Left ventricle myocardium inferior (tissue), 1 donor: ENCODE results near the gene GRID1. TPM values are rescaled to one million over a fixed set of nuclear protein-coding genes. Genes with fewer than 3 reads are reported as not detected.

ENCODE experiments used
- DNase-seq: peaks from one replicate; pipeline ENCODE4 v3.0.0-alpha.2; 2020
- H3K27ac ChIP-seq: fragments of 200-600 bp; replicated peaks from 2 replicates; pipeline ENCODE4 v1.8.0; 2021
- H3K27me3 ChIP-seq: fragments of 200-600 bp; 2 replicates; pipeline ENCODE4 v1.8.0; 2021; ENCODE audit warnings: low read depth
- H3K36me3 ChIP-seq: fragments of 200-600 bp; 2 replicates; pipeline ENCODE4 v1.8.0; 2021
- H3K4me1 ChIP-seq: fragments of 200-600 bp; 2 replicates; pipeline ENCODE4 v1.8.0; 2021
- H3K4me3 ChIP-seq: fragments of 200-600 bp; 2 replicates; pipeline ENCODE4 v1.8.0; 2021; ENCODE audit warnings: mild to moderate bottlenecking, moderate library complexity
- H3K9me3 ChIP-seq: fragments of 200-600 bp; replicated peaks from 2 replicates; pipeline ENCODE4 v1.8.0; 2021
- CTCF ChIP-seq: fragments of 200-600 bp; IDR thresholded peaks from 2 replicates; pipeline ENCODE4 v1.8.0; 2021; ENCODE audit warnings: antibody characterized with exemption, mild to moderate bottlenecking, borderline replicate concordance
- intact Hi-C: fragments of 100-400 bp; cut with micrococcal nuclease; formaldehyde crosslinking; loops from one replicate; pipeline ENCODE4 v1.11.0; 2022
- total RNA-seq: library from RNA; stranded (reverse); fragmentation: NEBNext Ultra II Directional; extraction: Animal tissue kit (Norgen Biotek cat#: 25700); gene quantifications from one replicate; pipeline ENCODE4 v1.2.1, GENCODE V29; 2021
- donor health status: DM: no; HTN: yes; CAD: no; lungs with severe emphysema.

GRID1 gene
- total RNA-seq, 1 donor from 2014 or later, result 1.6 TPM

GRCh38 chr10:85617751-85618546 is 748.6 kb downstream of the GRID1 start:
- Histone ChIP-seq H3K27ac (no peak overlapping the region), H3K36me3 (no peaks in the 10 kb centered on the region), H3K9me3 (no peaks in the 10 kb centered on the region), H3K27me3 (peaks cover 8% of the 10 kb centered on the region), H3K4me1 (no peaks in the 10 kb centered on the region), H3K4me3 (no peak overlapping the region)
- no peak for DNase-seq
- intact Hi-C loops, result no loop called here
- TF ChIP-seq CTCF, result no peak

DNA sequence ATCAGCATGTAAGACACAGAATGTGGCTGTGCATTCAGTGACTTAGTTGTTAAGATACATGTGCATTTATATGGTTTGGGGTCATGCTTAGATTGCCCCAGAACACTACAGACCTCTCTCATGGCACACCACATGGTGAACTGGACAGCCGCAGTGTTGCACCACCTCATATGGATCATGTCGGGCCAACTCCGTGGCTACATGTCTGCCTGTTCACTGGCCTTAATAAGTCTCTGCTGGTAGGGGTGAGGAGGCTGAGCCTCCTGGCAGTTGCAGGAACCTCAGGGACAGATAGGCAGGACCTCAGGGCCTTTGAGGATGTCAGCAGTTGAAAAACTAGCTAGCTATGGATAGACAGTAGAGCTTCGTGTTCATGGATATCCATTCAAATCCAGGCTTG is 751.0 kb downstream of the GRID1 start:
- no peak for TF ChIP-seq CTCF
- intact Hi-C loops, result no loop called here
- H3K36me3 ChIP-seq, result no peaks in the 10 kb centered on the region
- no peak overlapping the region for H3K4me3 ChIP-seq
- no peaks in the 10 kb centered on the region for H3K9me3 ChIP-seq
- H3K4me1 ChIP-seq, result no peaks in the 10 kb centered on the region
- H3K27ac ChIP-seq, result no peak overlapping the region
- DNase-seq, result no peak
- peaks cover 8% of the 10 kb centered on the region for H3K27me3 ChIP-seq

DNA sequence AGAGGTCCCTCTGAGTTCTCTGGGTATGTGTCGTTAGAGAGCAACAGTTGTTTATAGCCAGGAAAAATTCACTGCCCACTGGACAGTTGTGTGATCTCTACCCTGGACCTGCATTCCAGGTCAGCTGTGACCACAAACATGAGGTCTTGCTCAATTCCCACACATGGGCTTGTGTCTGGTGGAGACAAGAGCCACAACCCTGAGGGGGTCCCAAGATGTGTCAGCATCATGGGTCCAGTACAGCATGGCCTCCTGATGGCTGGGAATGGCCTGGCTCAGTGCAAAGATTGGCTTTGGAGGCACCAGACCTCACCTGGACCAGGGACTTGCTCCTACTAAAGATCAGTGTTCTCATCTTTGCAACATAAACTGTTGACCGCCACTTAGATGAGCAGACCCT is 751.6 kb downstream of the GRID1 start:
- no peak overlapping the region for H3K27ac ChIP-seq
- no peak overlapping the region for H3K4me3 ChIP-seq
- no peaks in the 10 kb centered on the region for H3K9me3 ChIP-seq
- no peaks in the 10 kb centered on the region for H3K4me1 ChIP-seq
- intact Hi-C loops, result no loop called here
- peaks cover 13% of the 10 kb centered on the region for H3K27me3 ChIP-seq
- DNase-seq, result no peak
- no peak for TF ChIP-seq CTCF
- H3K36me3 ChIP-seq, result no peaks in the 10 kb centered on the region

- intact Hi-C loops, result no loop called here
- no peak for DNase-seq
Observed at GRCh38 chr10:85614566-85614965, 752.0 kb downstream of the GRID1 start.

DNA sequence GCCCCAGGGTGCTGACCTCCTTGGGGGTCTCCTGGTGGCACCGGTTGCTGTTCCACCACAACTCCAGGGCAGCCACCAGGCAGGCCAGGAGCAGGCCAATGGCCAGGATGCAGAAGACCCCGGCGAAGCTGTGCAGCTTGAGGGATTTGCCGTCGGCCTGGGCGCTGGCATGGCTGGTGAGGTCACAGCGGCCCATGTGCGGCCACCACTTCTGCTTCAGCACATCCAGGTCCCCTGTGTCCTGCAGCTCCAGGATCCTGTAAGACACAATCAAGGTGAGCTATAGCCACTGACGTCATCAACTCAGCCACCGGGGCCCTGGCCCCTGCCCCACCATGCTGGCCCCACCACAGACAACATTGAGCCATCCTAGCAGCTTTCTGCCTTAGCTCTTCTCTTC is 753.2 kb downstream of the GRID1 start:
- intact Hi-C loops, result no loop called here
- peaks cover 13% of the 10 kb centered on the region for H3K27me3 ChIP-seq
- H3K4me3 ChIP-seq, result no peak overlapping the region
- H3K36me3 ChIP-seq, result no peaks in the 10 kb centered on the region
- no peaks in the 10 kb centered on the region for H3K4me1 ChIP-seq
- H3K27ac ChIP-seq, result no peak overlapping the region
- TF ChIP-seq CTCF, result no peak
- no peaks in the 10 kb centered on the region for H3K9me3 ChIP-seq
- DNase-seq, result no peak

More at GRCh38 chr10:85614566-85614965, 752.0 kb downstream of the GRID1 start:
- Histone ChIP-seq H3K36me3 (no peaks in the 10 kb centered on the region), H3K4me3 (no peak overlapping the region), H3K4me1 (no peaks in the 10 kb centered on the region), H3K27ac (no peak overlapping the region), H3K9me3 (no peaks in the 10 kb centered on the region), H3K27me3 (peaks cover 13% of the 10 kb centered on the region)
- TF ChIP-seq CTCF, result no peak
